GM06990 (cell line): Measurements from ENCODE around the gene EPHB1.

Experiments
- DNase-seq: peaks from one replicate; pipeline ENCODE4 v3.0.0-alpha.2; 2011; ENCODE audit not compliant: insufficient read length; ENCODE audit errors: extremely low read depth
- H3K27me3 ChIP-seq: replicated peaks from 2 replicates; pipeline ENCODE4 v1.6.0; 2011; ENCODE audit warnings: low read length; ENCODE audit not compliant: control insufficient read depth, insufficient read depth
- H3K36me3 ChIP-seq: 2 replicates; pipeline ENCODE4 v1.5.1; 2011; ENCODE audit warnings: low read length; ENCODE audit not compliant: control insufficient read depth, insufficient read depth
- H3K4me3 ChIP-seq: replicated peaks from 2 replicates; pipeline ENCODE4 v1.5.1; 2011; ENCODE audit warnings: low read depth, mild to moderate bottlenecking, control low read depth, low read length
- TF ChIP-seq, protein P1 (sequence below): IDR thresholded peaks from 2 replicates; pipeline ENCODE4 v1.5.1; 2011; ENCODE audit warnings: low read length, control low read depth, mild to moderate bottlenecking, inconsistent platforms; ENCODE audit not compliant: insufficient read depth, poor library complexity, severe bottlenecking

Gene EPHB1

GRCh38 chr3:135090020-135090717 is 295.1 kb downstream of the EPHB1 start:
- TF ChIP-seq, protein P1, sequence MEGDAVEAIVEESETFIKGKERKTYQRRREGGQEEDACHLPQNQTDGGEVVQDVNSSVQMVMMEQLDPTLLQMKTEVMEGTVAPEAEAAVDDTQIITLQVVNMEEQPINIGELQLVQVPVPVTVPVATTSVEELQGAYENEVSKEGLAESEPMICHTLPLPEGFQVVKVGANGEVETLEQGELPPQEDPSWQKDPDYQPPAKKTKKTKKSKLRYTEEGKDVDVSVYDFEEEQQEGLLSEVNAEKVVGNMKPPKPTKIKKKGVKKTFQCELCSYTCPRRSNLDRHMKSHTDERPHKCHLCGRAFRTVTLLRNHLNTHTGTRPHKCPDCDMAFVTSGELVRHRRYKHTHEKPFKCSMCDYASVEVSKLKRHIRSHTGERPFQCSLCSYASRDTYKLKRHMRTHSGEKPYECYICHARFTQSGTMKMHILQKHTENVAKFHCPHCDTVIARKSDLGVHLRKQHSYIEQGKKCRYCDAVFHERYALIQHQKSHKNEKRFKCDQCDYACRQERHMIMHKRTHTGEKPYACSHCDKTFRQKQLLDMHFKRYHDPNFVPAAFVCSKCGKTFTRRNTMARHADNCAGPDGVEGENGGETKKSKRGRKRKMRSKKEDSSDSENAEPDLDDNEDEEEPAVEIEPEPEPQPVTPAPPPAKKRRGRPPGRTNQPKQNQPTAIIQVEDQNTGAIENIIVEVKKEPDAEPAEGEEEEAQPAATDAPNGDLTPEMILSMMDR = no peak
- Histone ChIP-seq H3K27me3 (0 out of 2 replicates have a peak, but pooled peaks cover 2% of the 10 kb centered on the region), H3K36me3 (no peaks in the 10 kb centered on the region), H3K4me3 (no peak overlapping the region)
- DNase-seq = no peak

DNA sequence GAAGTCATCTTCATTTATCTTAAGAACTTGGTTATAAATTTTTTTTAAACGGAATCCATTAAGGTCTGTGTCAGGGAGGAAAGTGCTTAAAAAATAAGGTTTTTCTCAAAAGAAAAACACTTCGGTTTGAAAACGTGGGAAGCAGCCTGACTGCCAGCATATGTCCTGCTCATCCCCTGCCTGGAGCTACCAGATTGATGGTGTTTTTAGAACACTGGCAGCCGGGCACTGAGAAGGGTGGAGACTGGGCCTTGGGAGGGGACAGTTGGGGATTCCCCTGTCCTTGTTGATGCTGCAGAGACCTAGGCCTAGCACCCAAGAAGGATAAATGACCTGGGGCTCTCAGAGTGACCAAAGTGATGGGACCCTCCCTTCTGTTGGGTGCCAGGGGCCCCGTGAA is 296.9 kb downstream of the EPHB1 start:
- TF ChIP-seq, protein P1 = no peak
- Histone ChIP-seq H3K4me3 (no peak overlapping the region), H3K36me3 (no peaks in the 10 kb centered on the region), H3K27me3 (0 out of 2 replicates have a peak, but pooled peaks cover 2% of the 10 kb centered on the region)
- DNase-seq = no peak

DNA sequence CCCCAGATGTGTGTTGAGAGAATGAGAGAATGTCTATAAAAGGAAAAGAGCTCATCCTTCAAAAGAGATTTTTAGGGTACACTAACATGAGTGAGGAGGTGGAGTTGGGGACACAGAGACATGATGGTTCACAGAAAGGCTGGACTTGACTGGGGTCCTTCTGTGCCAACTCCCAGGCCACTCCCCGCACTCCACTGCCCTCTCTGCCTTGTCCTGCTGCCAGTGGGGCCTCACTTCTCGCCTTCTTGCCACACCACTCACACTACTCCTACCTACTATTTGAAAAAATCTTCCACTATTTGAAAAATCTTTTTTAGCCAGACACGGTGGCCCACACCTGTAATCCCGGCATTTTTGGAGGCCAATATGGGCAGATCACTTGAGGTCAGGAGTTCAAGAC is 298.1 kb downstream of the EPHB1 start:
- DNase-seq = no peak
- 0 out of 2 replicates have a peak, but pooled peaks cover 2% of the 10 kb centered on the region for H3K27me3 ChIP-seq
- TF ChIP-seq, protein P1 = no peak
- no peak overlapping the region for H3K4me3 ChIP-seq
- H3K36me3 ChIP-seq = no peaks in the 10 kb centered on the region

- Histone ChIP-seq H3K4me3 (no peak overlapping the region), H3K36me3 (no peaks in the 10 kb centered on the region), H3K27me3 (no peaks in the 10 kb centered on the region; the same call in 1 of the 2 replicates)
- TF ChIP-seq, protein P1 = no peak
- DNase-seq = no peak
Observed at GRCh38 chr3:135097276-135097946, 302.4 kb downstream of the EPHB1 start.

- no peak for DNase-seq
- Histone ChIP-seq H3K36me3 (no peaks in the 10 kb centered on the region), H3K4me3 (no peak overlapping the region), H3K27me3 (no peaks in the 10 kb centered on the region; the same call in 1 of the 2 replicates)
- TF ChIP-seq, protein P1 = no peak
Observed at GRCh38 chr3:135099734-135100355, 304.8 kb downstream of the EPHB1 start.
